Right renal pelvis (tissue), 4 donors: ENCODE data around the gene NF2. TPM values are rescaled to one million over a fixed set of nuclear protein-coding genes. Genes with fewer than 3 reads are reported as not detected.

Experiments
- DNase-seq, 4 donors: peaks; one replicate each; pipeline ENCODE4 v3.0.0-alpha.2; 2013; ENCODE audit warnings: low read depth in 4 of 4, low spot score in 3 of 4, missing footprints in 1 of 4
- polyA plus RNA-seq, 4 donors: library from polyadenylated mRNA; unstranded; fragments of 120-200 nt; gene quantifications; one replicate each; pipeline ENCODE4 v1.2.1, GENCODE V29; 2013; ENCODE audit not compliant: insufficient read length in 4 of 4

The NF2 gene
- polyA plus RNA-seq, 4 donors = 24.3 to 30.6 (median 30.1) TPM

DNA sequence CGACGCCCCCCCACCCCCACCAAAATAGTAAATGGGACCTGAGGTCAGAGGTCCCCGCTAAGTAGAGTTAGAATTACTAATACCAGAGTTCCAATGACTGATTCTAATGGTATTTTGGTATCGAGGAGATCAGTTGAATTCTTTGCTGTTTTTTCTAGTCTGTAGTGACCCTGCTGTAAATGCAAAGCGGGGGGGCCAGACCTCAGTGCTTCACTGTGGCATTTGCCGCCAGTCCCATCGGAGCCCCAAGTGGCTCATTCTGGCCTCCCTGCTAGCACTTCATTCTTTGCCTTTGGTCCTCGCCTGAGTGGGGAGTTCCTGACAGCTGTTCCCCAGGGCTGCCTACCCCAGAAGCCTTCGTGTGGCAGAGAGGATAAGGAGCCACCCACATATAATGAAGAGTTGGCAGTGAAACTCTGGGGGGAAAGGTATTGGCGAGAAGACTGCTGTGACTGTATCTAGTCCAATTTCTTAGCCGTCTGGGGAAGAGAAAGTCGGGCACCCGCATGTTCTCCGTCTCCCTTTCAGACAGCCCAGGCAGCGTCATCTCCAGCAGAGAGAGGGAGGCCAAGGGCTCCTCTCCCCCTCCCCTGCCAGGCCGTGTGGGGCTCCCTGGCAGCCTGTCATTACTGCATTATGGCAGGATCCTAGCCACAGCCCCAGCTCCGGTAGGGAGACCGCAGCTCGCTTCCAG lies 96.9 kb downstream of the NF2 start:
- DNase-seq = no peak

DNA sequence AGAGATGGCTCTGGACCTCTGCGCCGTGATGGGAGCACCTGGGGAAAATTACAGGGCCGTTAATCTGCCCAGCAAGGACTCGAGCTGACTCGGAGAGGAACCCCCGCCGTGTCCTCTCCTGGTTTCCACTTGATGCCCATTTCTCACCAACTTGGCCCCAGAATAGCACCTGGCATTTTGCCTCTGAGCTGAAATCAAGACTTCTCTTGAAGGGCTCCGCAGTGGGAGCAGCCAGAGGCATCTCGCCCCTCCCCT lies 97.4 kb downstream of the NF2 start:
- no peak for DNase-seq

DNA sequence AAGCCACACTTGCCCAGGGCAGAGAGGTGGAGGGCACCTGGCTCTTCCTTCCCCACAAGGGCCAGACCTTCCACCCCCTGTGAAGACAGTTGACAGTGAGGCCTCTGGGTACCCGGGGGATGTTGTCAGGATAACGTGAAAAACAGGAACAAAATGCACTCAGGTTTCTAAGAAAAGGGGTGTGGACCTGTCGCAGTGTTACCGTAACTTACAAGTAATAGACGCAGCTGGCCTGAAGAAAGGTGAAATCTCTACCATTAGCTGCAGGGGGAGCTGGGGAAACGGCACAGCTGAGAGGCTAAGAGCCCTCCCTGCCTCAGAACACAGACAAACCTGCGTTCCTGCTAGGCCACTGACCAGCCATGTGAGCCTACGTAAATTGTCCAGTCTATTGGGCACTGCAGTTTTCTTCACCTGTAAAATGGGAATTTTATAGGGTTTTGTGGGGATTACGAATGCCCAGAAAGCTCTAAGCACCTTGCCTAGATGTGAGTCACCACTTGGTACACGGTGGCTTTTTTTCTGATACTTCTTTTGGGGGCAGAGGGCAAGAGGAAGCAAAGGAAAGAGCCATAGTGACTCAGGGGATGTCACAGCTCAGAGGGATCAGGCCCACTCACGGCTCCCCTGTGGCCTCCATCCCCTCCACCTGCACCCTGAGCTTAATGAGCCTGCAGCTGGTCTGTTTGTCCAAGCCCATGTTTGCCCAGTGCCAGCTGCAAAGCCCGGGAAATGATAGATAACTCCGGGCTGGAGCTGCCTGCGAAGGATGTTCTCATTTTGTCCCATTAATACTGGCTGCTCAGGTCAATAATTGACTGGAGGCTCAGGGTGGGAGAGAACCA lies 97.9 kb downstream of the NF2 start:
- no peak for DNase-seq

DNA sequence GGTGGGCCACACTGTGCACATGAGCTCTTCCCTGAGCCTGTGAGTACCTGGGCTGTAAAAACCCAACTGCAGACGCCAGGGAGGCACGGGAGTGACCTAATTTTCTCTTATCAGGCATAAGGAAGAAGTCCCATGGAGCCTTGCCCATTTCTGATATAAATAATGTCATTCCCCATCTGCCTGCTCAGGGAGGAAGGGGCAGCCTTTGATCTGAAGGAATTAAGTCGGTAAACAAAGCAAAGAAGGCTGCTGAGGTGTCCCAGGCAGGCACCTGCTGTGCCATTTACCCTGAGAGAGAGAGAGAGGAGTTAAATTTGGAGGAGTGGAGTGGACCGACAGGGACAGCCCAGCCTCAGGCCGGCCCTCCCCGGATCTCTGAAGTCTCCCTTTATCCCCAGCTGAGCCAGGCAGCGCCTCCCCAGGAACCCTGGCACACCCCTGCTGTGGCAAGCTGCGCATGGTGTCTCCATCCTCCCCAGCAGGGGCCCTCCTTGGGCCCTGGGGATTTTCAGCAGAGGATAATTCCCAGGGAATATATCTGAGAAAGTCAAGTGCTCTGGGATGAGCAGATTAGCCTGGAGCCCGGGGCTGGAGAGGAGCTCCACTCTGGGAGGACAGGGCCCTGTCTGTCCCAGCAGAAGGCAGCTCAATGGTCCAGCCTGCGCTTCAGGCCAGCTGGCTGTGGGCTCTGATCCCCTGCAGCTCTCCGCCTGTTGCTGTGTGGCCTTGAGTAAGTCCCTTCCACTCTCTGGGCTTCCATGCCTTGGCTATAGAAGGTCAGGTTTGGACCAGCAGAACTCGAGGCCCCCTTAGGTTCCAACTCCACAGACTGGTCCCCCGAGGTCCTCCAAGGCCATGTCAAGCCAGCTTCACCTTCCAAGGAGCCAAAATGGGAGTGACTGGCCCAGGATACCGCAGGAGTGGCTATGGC lies 98.8 kb downstream of the NF2 start:
- DNase-seq = no peak

DNA sequence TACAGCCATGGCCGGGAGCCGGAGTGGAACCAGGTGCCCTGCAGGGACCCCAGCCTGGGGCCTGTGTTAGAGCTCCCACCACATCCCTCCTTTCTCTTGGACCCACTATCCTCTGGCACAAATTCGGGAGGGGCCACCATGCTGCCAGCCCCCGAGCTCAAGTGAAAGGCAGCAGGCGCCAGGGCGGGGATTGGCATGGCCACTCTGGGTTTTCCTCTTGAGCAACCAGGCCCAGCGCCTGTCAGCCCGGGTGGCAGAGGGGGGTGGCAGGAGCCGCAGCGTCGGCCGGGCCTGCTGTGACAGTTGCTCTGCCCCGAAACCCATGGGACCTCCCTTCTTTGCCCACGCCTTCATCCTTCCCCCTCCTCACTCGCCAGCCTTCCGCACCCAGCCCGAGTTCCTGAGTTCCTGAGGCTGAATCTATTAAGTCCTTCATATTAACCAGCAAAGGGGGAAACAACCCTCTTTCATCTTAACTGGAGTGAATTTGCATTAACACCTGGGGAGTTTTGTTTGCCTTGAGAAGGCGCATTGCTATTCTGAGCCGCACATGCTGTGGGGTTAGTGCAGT lies 99.6 kb downstream of the NF2 start:
- DNase-seq = no peak

DNA sequence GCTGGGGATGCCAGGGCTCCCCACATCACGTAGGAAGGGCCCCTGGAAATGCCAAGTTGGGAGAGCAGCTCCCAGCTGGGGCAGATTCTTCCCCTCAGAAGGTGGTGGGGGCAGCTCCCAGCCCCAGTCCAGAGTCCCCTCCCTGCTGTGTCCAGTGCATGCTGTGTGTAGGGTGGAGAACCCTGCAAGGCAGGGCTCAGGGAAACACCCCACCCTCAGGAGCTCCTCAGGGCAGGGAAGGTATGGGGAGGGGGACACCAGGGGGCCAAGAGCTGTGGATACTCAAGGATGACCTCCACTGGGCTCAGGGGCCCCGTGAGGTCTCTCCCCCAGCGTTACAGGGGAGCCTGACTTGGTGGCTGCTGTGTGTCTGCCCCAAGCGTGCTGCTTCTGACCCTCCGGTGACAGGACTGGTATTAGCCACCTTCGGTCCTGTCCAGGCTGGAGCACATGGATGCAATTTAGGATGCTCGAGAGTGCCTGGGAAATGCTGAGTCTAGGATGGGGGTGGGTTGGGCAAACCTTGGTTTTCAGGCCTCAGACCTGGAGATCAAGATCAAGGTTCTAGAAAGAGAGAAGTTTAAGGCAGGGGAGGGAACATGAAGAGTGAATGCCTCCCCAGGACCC lies 100.2 kb downstream of the NF2 start:
- no peak for DNase-seq

DNA sequence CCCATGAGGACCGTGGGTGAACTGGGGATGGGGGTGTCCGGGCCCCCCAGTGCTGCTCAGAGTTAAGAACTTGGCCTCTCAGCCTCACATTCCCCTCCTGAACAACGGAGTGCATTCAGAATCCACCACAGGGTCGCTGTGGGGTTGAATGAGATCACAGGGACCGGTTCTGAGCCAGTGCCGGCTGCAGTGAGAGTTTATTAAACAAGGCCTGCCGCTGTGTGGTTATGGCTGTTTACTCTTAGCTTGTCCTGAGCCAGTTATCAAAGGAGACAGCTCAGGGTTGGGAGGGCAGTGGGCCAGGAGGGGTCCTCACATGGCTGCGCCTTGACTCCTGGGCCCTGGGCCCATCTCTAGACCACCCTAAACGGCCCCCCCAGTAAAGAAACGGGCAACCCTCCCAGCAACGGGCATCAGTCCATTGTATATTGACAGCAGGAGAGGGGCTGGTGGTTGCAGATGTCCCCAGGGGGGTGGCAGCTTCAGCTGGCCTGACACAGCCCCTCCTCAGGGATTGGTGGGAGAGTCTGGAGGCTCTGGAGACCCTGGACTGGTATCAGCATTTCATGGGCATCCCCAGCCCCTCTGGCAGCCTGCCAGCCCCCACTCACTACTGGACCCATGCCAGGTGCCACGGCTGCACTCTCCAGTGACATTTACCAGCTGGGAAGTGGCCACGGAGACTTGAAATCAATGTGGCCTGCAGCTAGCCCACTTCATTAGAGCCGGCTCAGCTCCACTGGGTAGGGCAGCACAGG lies 101.3 kb downstream of the NF2 start:
- DNase-seq = peak in 1 of 4 donors; percentile 38

DNA sequence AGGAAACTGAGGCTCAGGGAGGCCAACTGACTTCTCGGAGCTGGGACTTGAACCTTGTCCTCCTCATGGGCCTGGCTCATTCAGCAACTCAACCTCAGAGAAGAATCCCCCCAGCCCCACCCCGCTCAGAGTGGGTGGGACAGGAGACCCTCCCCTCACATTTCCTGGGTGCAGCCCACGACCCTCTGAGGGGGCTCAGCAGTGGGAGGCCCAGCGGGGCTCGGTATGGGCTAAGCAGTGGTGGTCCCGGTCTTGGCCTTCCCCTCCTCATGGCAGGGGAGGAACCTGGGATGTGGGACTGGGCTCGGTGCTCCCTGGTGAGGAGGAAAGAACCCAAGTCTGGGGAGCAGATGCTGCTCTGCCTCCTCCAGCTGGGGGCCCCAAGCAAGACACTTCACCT lies 102.2 kb downstream of the NF2 start:
- DNase-seq = no peak

DNA sequence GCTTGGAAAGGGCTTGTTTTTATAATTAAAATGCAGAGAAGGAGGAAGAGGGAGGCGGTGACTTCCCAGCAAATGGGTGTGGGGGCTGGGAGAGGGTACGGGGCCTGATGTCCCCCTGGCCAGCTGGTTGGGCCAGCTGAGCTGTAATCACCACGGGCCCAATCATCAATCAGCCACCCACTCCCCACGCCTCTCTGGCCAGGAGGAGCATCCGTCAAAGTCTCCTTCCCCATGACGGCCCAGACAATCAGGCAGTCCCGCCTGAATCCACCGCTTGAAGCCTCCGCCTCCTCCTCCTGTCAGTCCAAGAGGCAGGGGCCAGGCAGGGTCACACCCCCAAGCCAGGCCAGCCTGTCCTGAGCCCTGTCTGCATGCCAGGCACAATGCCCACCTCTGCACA lies 103.1 kb downstream of the NF2 start:
- no peak for DNase-seq

DNA sequence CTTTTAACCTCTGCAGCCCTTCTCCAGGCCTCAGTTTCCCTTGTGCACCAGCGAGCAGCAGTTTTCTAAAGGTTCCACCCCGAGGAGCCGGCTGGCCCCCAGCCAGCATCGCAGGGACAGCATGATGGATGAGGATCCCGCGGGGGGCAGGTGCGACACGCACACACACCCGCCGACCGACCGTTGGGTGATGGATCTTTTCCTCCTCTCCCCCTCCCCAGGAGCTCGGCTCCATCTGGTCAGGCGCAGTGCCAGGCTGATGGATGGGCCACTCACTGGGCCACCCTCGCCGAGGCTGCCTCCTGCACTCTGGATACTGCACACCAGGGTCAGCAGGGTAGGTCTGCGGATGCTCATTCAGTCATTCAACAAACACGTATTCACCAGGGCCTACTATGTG lies 103.6 kb downstream of the NF2 start:
- no peak for DNase-seq

DNA sequence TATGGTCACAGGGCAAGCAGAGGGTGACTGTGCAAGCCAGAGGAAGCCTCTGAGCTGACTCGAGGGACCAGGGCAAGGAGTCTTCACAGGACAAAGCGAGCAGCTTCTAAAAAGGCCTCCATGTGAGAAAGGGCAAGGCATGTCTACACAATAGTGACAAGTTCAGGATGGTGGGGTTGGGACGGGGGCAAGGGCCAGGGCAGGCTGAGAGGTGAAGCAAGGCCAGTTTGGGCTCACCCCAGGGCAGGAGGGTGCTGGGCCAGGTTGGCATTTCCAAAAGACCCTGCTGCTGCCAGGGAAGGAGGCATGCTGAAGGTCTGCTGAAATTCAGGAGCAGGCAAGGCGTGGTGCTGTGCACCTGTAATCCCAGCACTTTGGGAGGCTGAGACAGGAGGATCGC lies 104.0 kb downstream of the NF2 start:
- DNase-seq = no peak

DNA sequence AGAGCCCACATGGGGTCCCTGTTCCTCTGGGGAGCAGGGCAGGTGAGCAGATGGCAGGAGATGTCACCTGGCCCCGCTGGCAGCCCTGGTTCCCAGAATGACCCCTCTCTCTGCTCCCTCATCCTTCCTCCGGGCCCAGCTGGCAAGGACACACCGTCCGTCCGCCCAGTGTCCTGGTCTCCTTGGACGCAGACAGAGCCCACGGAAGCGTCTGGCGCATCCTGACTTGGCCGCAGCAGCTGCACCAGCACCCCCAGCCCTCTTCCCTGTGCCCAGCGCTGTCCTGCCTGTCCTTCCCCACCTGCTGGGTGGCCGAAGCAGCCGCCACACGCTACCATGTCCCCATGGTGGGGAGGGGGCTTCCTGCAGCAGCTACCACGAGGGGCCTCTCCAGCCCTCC lies 106.8 kb downstream of the NF2 start:
- DNase-seq = no peak

DNA sequence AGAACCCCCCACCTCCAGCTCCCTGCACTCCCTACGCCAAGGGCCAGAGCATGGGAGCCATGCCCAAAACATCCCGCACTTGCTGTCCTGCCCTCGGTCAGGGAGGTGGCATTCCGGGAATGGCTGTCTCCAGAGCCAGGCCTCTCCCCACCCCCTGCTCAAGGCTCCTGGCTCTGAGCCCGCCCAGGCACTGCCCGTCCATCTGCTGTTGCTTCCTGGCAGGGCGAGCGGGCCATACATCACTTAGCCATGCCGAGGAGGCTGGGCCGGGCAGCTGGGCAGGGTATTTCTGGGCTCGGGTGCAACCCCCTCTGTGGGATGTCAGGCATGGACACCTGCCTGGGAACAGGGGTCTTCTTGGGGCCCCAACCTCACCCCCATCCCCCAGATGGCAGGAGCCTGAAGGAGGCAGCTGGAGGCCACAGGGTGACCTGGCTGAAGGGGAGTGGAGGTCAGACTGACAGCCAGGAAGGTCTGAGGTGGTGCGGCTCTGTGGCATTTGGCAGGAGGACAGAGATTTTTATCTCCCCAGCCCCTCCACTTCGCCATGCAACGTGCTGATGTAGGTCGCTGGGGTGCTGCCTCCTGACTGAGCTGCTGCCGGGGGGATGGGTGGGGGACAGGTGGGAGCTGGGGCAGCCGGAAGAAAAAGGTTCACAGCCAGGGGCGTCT lies 107.6 kb downstream of the NF2 start:
- DNase-seq = no peak

DNA sequence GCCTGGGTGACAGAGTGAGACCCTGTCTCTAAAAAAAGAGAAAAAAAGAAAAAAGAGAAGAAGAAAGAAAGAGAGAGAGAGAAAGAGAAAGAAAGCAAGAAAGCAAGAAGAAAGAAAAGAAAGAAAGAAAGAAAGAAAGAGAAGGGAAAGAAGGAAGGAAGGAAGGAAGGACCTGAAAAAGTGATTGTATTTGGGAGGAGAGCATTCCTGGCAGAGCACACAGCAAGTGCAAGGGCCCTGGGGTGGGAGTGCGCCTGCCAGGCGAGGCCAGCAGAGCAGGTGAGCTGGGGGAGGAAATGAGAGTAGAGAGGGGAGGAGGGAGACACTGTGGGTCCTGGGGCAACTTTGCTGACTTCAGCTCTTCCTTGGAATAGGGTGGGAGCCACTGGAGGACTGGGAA lies 108.7 kb downstream of the NF2 start:
- no peak for DNase-seq

DNA sequence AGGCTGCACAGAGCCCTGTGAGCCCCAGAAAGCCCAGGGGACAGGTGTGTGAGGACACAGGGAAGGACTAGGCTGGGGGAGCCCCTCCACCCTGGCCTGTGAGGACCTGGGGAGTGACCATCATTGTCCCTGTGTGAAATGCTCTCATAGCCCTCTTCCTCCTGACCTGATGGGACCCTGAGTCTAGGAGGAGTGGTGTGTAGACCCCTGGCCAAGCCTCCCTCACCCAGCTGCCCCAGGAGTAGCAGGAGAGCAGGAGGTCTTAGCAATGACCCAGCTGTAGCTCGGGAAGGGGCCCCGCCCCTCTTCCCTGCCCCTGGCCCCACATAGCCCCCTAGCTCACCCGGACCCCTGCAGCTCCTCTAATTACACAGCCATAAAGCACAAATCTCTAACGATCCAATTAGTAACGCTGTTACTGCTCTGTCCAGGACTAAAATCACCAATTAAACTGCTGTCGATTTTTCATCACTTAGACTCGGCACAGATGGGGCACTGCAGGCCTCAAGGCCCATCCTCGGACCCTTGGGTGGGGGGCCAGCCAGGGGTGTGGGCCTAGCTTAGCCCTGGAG lies 109.8 kb downstream of the NF2 start:
- DNase-seq = no peak

DNA sequence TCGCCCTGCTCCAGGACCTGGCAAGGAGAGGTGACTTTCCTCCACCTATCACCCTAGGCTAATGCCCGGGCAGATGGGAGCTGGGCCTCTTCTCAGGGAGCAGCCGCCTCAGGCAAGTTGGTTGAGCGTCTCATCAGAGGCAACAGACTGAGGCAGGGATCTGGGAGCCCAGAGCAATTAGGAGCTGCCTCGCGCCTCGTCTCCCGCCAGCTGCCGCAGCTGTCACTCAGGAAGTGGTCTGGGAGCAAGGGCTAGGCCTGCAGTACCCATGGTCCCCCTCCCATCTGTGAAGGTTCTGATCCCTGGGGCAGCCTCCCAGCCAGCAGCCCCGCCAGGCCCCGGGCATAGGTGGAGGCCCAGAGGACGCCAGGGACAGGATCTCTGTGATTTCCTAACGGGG lies 111.8 kb downstream of the NF2 start:
- DNase-seq = no peak

DNA sequence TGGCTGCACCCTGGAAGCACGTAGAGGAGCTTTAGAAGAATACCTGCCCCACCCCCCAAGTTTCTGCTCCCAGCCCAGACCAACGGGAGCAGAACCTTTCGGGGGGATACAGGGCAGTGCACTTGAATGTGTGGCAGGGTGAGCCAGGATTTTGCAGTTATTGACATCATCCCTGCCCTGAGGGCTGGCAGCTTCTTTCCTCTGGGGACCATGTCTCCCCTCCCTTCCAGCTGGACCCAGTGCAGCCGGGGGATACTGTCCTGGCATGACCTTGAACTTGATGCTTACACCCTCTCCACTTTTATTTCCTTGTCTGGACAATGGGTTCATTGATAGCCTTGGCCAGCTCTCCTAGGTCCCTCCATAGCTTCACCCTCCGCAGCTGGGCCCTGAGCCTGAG lies 112.3 kb downstream of the NF2 start:
- DNase-seq = no peak

DNA sequence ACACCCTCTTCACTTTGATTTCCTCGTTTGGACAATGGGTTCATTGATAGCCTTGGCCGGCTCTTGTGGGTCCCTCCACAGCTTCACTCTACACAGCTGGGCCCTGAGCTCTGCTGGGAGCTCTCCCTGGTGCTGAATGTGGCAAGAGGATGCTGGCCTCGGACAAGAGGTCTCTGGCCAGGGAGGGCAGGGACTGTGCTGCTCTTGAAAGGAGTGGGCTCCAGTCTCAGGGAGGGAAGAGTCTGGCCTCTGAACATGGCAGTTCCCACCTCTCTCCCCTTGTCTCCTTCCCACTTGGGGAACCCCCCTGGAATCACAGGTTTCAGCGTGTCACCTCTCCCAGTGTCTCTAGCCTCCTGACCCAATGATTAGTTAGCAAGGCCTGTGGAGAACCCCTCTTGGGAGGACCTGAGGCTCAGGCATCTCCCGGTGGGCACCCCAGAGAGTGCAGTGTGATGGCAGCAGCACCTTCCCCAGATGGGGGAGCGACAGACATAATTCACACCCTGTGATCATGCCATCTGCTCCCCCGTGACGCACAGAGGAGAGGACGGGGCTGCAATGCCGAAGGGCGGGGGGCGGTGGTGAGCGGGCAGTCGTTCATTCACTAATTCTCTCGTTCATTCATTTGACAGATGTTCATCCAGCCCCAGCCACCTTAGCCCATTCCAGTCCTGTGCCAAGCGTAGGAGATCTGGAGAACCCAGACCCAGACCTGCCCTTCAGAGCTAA lies 113.5 kb downstream of the NF2 start:
- DNase-seq = peak; percentile 71 to 79 (median 76)
